ENCODE results near the gene NAP1L4. TPM values are rescaled to one million over a fixed set of nuclear protein-coding genes. Genes with fewer than 3 reads are reported as not detected.

The NAP1L4 gene
- polyA plus RNA-seq, 1 of the 3 experiments (the other 2 are of a cell fraction): 104 TPM

- Histone ChIP-seq H3F3A (replicated peaks; ENCODE audit: insufficient read depth) (no peaks in the 10 kb centered on the region), H3K4me1 (ENCODE audit: control insufficient read depth in 1 of 2, insufficient read depth in 2 of 2, low read depth in 1 of 2, low read length in 1 of 2) (peaks cover 0 to 26% of the 10 kb centered on the region in 2 experiments; a peak in 2 of 4 replicates), H3K9ac (peak overlapping the region; percentile 63; the same call in 1 of the 2 replicates), H3K4me2 (peak overlapping the region; percentile 89), H3K4me3 (ENCODE audit: low read depth in 2 of 2, low read length in 1 of 2) (peak overlapping the region; percentile 46 to 66; a peak in 3 of 4 replicates), H3K27ac (ENCODE audit: low read depth in 2 of 2, low read length in 1 of 2) (no peak overlapping the region), H3K36me3 (replicated peaks in 1 of 2; ENCODE audit: control insufficient read depth in 1 of 2, insufficient read depth in 2 of 2, low read length in 1 of 2) (no peaks in the 10 kb centered on the region), H3K79me2 (ENCODE audit: insufficient read depth) (0 out of 2 replicates have a peak, but pooled peaks cover 2% of the 10 kb centered on the region), H3K9me2 (no peaks in the 10 kb centered on the region), H3K27me3 (ENCODE audit: insufficient read depth) (no peaks in the 10 kb centered on the region), H3K9me3 (no peaks in the 10 kb centered on the region), H2AFZ (ENCODE audit: low read depth) (no peak overlapping the region; the same call in 1 of the 2 replicates), H4K20me1 (ENCODE audit: insufficient read depth) (no peaks in the 10 kb centered on the region)
- ChIA-PET POLR2A (no interaction called here), CTCF (interaction anchor here (1.1 to 3.4 kb wide), 4 partner anchors 13 to 216 kb away, joined by 3 to 27 read pairs (median 21); no protein-coding TSS in a partner anchor)
- peak; percentile 54 for DNase-seq
- 32% methylated on average over 15 of the region's 25 CpGs for WGBS (ENCODE audit: low lambda C conversion rate)
- TF ChIP-seq USF2 (IDR thresholded peaks at IDR 0.05; ENCODE audit: borderline replicate concordance, low read depth, low read length): no peak
- TF ChIP-seq, protein P1, sequence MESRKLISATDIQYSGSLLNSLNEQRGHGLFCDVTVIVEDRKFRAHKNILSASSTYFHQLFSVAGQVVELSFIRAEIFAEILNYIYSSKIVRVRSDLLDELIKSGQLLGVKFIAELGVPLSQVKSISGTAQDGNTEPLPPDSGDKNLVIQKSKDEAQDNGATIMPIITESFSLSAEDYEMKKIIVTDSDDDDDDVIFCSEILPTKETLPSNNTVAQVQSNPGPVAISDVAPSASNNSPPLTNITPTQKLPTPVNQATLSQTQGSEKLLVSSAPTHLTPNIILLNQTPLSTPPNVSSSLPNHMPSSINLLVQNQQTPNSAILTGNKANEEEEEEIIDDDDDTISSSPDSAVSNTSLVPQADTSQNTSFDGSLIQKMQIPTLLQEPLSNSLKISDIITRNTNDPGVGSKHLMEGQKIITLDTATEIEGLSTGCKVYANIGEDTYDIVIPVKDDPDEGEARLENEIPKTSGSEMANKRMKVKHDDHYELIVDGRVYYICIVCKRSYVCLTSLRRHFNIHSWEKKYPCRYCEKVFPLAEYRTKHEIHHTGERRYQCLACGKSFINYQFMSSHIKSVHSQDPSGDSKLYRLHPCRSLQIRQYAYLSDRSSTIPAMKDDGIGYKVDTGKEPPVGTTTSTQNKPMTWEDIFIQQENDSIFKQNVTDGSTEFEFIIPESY (IDR thresholded peaks at IDR 0.05; ENCODE audit: borderline replicate concordance, low read depth): no peak
- no peak for TF ChIP-seq GATA2 (CRISPR knock-in tag; IDR thresholded peaks at IDR 0.05)
- TF ChIP-seq CHD2 (IDR thresholded peaks at IDR 0.05; ENCODE audit: low read length, partially characterized antibody): no peak
- TF ChIP-seq, protein P2, sequence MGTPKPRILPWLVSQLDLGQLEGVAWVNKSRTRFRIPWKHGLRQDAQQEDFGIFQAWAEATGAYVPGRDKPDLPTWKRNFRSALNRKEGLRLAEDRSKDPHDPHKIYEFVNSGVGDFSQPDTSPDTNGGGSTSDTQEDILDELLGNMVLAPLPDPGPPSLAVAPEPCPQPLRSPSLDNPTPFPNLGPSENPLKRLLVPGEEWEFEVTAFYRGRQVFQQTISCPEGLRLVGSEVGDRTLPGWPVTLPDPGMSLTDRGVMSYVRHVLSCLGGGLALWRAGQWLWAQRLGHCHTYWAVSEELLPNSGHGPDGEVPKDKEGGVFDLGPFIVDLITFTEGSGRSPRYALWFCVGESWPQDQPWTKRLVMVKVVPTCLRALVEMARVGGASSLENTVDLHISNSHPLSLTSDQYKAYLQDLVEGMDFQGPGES (IDR thresholded peaks at IDR 0.05; ENCODE audit: low read depth, low read length): no peak
- no peak for TF ChIP-seq REST (IDR thresholded peaks at IDR 0.05; ENCODE audit: low read depth, low read length)
- TF ChIP-seq TCF12 (IDR thresholded peaks at IDR 0.05): no peak
- TF ChIP-seq RXRA (IDR thresholded peaks at IDR 0.05; ENCODE audit: borderline replicate concordance, low read depth): no peak
- TF ChIP-seq NRF1 (IDR thresholded peaks at IDR 0.05; ENCODE audit: low read depth, low read length): no peak
- no peak for TF ChIP-seq POLR2AphosphoS5 (IDR thresholded peaks at IDR 0.05; ENCODE audit: low read depth, low read length)
- TF ChIP-seq FOXJ3 (CRISPR knock-in tag; IDR thresholded peaks at IDR 0.05): no peak
- TF ChIP-seq GABPA (IDR thresholded peaks at IDR 0.05; ENCODE audit: low read depth): no peak
Measured at GRCh38 chr11:2927851-2928604, 64.1 kb downstream of the NAP1L4 start.

Measured in SK-N-SH (cell line).